HG03469 (cell line): ENCODE data around the gene CPAMD8.
"Not testable (repeated sequence)": the region's sequence is repeated elsewhere in the genome, so short reads cannot be mapped to it uniquely, and the experiment has no call there.

Source experiments
- ATAC-seq: cut with Tn5 transposase; IDR thresholded peaks from one replicate; pipeline ENCODE4 v1.9.1; 2021; ENCODE audit warnings: mild to moderate bottlenecking, moderate library complexity, moderate number of reproducible peaks; ENCODE audit not compliant: unreplicated experiment

The CPAMD8 gene

GRCh38 chr19:17004386-17004785 is 22.2 kb downstream of the CPAMD8 start:
- no peak for ATAC-seq

GRCh38 chr19:17002455-17002854 is 24.2 kb downstream of the CPAMD8 start:
- ATAC-seq = no peak

- no peak for ATAC-seq
These were observed 24.9 kb downstream of the CPAMD8 start for GRCh38 chr19:17001603-17002183.

GRCh38 chr19:16998635-16999194 is 27.9 kb downstream of the CPAMD8 start:
- ATAC-seq = no peak

- not testable (repeated sequence) for ATAC-seq
These were observed 29.6 kb downstream of the CPAMD8 start for GRCh38 chr19:16996838-16997490.

- no peak for ATAC-seq
These were observed 37.9 kb downstream of the CPAMD8 start for GRCh38 chr19:16988661-16989060.

GRCh38 chr19:16985403-16985802 is 41.2 kb downstream of the CPAMD8 start:
- no peak for ATAC-seq

- not testable (repeated sequence) for ATAC-seq
These were observed 44.0 kb downstream of the CPAMD8 start for GRCh38 chr19:16982586-16982985.

- no peak for ATAC-seq
These were observed 47.5 kb downstream of the CPAMD8 start for GRCh38 chr19:16978839-16979802.

GRCh38 chr19:16978156-16978555 is 48.5 kb downstream of the CPAMD8 start:
- ATAC-seq = no peak

GRCh38 chr19:16977306-16977705 is 49.3 kb downstream of the CPAMD8 start:
- ATAC-seq = no peak

- ATAC-seq = no peak
These were observed 50.2 kb downstream of the CPAMD8 start for GRCh38 chr19:16976446-16976845.

- no peak for ATAC-seq
These were observed 55.8 kb downstream of the CPAMD8 start for GRCh38 chr19:16970821-16971220.

- ATAC-seq = no peak
These were observed 57.5 kb downstream of the CPAMD8 start for GRCh38 chr19:16969135-16969534.

GRCh38 chr19:16960996-16961822 is 65.4 kb downstream of the CPAMD8 start:
- ATAC-seq = not testable (repeated sequence)

- ATAC-seq = not testable (repeated sequence)
These were observed 68.3 kb downstream of the CPAMD8 start for GRCh38 chr19:16958277-16958676.

GRCh38 chr19:16957855-16958254 is 68.8 kb downstream of the CPAMD8 start:
- ATAC-seq = no peak

- ATAC-seq = no peak
These were observed 69.4 kb downstream of the CPAMD8 start for GRCh38 chr19:16957151-16957701.

GRCh38 chr19:16955161-16955560 is 71.4 kb downstream of the CPAMD8 start:
- no peak for ATAC-seq

GRCh38 chr19:16952046-16952445 is 74.6 kb downstream of the CPAMD8 start:
- no peak for ATAC-seq
